Peyer's patch (tissue), 4 donors: Measurements from ENCODE around the gene STK32B.

ENCODE experiments used
- CTCF ChIP-seq, 6 experiments: fragments of 450-650 bp in 4 of 6; fragments of 200-600 bp in 2 of 6; sonication (generic) in 1 of 6; IDR thresholded peaks; one replicate each; pipeline ENCODE4 v1.5.1; 2017 to 2019; ENCODE audit warnings: antibody characterized with exemption in 6 of 6, mild to moderate bottlenecking in 3 of 6, moderate library complexity in 1 of 6
- POLR2A ChIP-seq, 2 donors: fragments of 450-650 bp; IDR thresholded peaks; one replicate each; pipeline ENCODE4 v1.5.1; 2017; ENCODE audit warnings: antibody characterized with exemption in 2 of 2, mild to moderate bottlenecking in 2 of 2, moderate library complexity in 2 of 2

- TF ChIP-seq CTCF (IDR thresholded peaks at IDR 0.05) = no peak
- TF ChIP-seq POLR2A (IDR thresholded peaks at IDR 0.05) = no peak
Measured at GRCh38 chr4:5447755-5448154, 396.5 kb downstream of the STK32B start.
